GM12865 (cell line): Measurements from ENCODE around the gene NFKB2.
A peak's percentile ranks its signal among the peaks of the same experiment; 100 is the strongest.

Source experiments
- DNase-seq: peaks from one replicate; pipeline ENCODE4 v3.0.0; 2010; ENCODE audit warnings: low read depth
- H3K4me3 ChIP-seq: 2 replicates; pipeline ENCODE4 v1.5.1; 2011; ENCODE audit warnings: mild to moderate bottlenecking, low read depth, low read length, control low read depth
- TF ChIP-seq, protein P1 (sequence below): IDR thresholded peaks from 2 replicates; pipeline ENCODE4 v1.5.1; 2011; ENCODE audit warnings: low read length, control low read depth, low read depth, inconsistent platforms; ENCODE audit not compliant: insufficient read depth; ENCODE audit errors: missing control alignments

NFKB2 gene

DNA sequence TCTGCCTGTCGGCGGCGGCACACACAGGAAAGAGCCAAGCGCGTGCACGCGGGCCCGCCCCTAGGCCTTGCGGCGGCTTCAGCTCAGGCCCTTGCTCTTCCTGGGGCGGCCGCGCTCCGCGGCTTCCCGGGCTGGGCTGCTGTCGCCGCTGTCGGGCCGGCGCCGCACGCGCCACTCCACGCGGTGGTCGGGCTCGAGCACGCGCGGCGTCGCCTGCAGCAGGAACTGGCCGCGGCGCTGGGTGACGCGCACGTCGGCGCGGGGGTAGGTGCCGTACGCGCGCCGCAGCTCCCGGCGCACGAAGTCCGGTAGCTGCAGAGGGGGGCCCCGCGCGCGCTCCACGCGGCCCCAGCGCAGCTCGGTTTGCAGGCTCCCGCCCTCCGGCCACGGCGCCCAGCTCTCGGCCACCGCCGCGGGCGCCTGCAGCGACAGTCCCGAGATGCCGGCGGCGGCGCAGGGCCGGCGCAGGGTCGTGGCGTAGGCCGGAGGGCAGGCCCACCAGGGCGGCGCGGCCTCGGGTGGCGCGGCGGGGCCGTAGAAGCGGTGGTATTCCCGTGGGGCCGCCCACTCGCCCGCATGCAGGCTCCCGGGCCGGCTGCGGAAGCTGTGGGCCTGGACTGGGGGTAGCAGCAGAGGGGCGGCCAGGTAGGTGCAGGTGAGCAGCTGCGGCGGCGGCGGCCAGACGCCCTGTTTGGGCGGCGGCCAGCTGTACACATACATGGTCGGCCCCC is 55.0 kb downstream of the NFKB2 start:
- DNase-seq, result peak; percentile 97
- TF ChIP-seq, protein P1, sequence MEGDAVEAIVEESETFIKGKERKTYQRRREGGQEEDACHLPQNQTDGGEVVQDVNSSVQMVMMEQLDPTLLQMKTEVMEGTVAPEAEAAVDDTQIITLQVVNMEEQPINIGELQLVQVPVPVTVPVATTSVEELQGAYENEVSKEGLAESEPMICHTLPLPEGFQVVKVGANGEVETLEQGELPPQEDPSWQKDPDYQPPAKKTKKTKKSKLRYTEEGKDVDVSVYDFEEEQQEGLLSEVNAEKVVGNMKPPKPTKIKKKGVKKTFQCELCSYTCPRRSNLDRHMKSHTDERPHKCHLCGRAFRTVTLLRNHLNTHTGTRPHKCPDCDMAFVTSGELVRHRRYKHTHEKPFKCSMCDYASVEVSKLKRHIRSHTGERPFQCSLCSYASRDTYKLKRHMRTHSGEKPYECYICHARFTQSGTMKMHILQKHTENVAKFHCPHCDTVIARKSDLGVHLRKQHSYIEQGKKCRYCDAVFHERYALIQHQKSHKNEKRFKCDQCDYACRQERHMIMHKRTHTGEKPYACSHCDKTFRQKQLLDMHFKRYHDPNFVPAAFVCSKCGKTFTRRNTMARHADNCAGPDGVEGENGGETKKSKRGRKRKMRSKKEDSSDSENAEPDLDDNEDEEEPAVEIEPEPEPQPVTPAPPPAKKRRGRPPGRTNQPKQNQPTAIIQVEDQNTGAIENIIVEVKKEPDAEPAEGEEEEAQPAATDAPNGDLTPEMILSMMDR, result no peak
- peak overlapping the region; percentile 95 for H3K4me3 ChIP-seq

DNA sequence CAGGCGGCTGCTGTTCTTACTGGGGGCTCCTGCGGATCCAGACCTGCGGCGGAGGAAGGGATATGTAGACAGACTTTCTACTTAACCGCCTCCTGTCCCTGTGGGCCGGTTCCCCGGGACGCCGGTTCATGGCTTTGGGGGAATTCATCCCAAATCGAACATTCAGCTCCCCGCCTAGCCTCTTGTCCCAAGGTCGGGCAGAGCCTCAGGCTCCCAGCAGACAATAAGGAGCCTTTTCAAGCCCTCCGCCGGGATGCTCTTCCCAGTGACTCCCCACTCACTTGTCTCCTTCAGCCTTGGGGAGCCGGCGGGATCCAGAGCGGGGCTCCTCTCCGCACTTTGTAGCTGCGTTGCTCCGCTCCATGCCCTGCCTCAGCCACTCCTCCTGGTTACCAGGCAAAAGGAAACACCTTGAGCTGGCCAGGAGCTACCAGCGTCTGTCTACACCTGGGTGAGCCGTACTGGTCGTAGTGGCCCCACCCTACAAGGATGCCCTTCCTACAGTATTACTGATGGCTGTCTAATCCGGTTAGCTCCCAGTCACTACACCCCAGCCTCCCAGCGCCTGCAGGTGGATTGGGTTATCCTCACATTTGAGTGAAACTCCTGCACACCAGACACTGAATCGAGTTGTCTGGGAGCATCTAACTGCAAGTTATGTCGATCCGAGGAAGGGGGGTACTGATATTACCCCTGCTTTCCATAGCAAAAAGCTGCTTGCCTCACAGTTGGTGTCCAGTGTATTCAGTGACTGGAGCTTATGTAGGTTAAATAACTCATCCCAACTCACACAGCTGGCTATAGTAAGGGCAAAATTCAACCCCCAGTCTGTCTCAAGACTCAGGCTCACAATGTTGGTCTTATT is 55.8 kb downstream of the NFKB2 start, which contains the start of gene C10orf95:
Gene C10orf95 (minus strand): TSS at position 439 of the 865 bp plus-strand sequence. CDS start 450 bp downstream, outside the sequence.
- H3K4me3 ChIP-seq, result peak within 1 kb of the TSS; percentile 95
- peak; percentile 10 for DNase-seq
- TF ChIP-seq, protein P1, result no peak
